H1 (cell line): Measurements from ENCODE around the gene CTBP2. TPM values are rescaled to one million over a fixed set of nuclear protein-coding genes. Genes with fewer than 3 reads are reported as not detected.

Source experiments
- ASH2L ChIP-seq: fragments of 200-600, 300-600 bp; sonication (generic); IDR thresholded peaks from one replicate; pipeline ENCODE4 v1.7.1; 2017; ENCODE audit warnings: low read length
- BCL11A ChIP-seq, 2 experiments: IDR thresholded peaks; one replicate each; pipeline ENCODE4 v1.6.1; 2011; ENCODE audit warnings: low read depth in 2 of 2, low read length in 2 of 2, mild to moderate bottlenecking in 2 of 2
- CBX8 ChIP-seq: fragments of 300-800, 300-1000 bp; sonication (generic); IDR thresholded peaks from 2 replicates; pipeline ENCODE4 v1.7.1; 2016; ENCODE audit warnings: low read depth, low read length, borderline replicate concordance
- CEBPB ChIP-seq: IDR thresholded peaks from 2 replicates; pipeline ENCODE4 v1.6.1; 2012; ENCODE audit warnings: low read depth, low read length
- CHD1 ChIP-seq: IDR thresholded peaks from 2 replicates; pipeline ENCODE4 v1.6.1; 2012; ENCODE audit warnings: low read depth, low read length, improper control_type of control experiment
- CTCF ChIP-seq, 3 experiments: IDR thresholded peaks; 1 replicate in 2 of 3; 2 replicates in 1 of 3; pipeline versions ENCODE4 v1.5.1 to v1.6.1; 2011; ENCODE audit warnings: low read length in 3 of 3, mild to moderate bottlenecking in 3 of 3, inconsistent platforms in 2 of 3, low read depth in 1 of 3, moderate library complexity in 1 of 3; ENCODE audit not compliant: insufficient read depth in 1 of 3; ENCODE audit errors: control extremely low read depth in 1 of 3
- EZH2 ChIP-seq: fragments of 200-600 bp; sonication (generic); IDR thresholded peaks from 2 replicates; pipeline ENCODE4 v1.7.1; 2012; ENCODE audit warnings: low read depth, mild to moderate bottlenecking, moderate library complexity, low read length, inconsistent platforms; ENCODE audit not compliant: severe bottlenecking
- GABPA ChIP-seq: IDR thresholded peaks from 2 replicates; pipeline ENCODE4 v1.6.1; 2011; ENCODE audit warnings: mild to moderate bottlenecking, low read length, moderate library complexity, borderline replicate concordance; ENCODE audit not compliant: insufficient read depth
- GTF2F1 ChIP-seq: IDR thresholded peaks from 2 replicates; pipeline ENCODE4 v1.6.1; 2012; ENCODE audit warnings: low read depth, low read length, improper control_type of control experiment, borderline replicate concordance
- JUN ChIP-seq: IDR thresholded peaks from 2 replicates; pipeline ENCODE4 v1.6.1; 2011; ENCODE audit warnings: low read depth, mild to moderate bottlenecking, improper control_type of control experiment, low read length
- KDM5A ChIP-seq: fragments of 200-600 bp; IDR thresholded peaks from 2 replicates; pipeline ENCODE4 v1.7.1; 2012; ENCODE audit warnings: mild to moderate bottlenecking, low read length, inconsistent platforms, mixed read lengths
- MAFK ChIP-seq: IDR thresholded peaks from 2 replicates; pipeline ENCODE4 v1.6.1; 2012; ENCODE audit warnings: low read depth, mild to moderate bottlenecking, improper control_type of control experiment, low read length
- NANOG ChIP-seq: IDR thresholded peaks from 2 replicates; pipeline ENCODE4 v1.6.1; 2011; ENCODE audit warnings: low read length, low read depth, mild to moderate bottlenecking, inconsistent platforms; ENCODE audit not compliant: insufficient read depth, poor library complexity, severe bottlenecking
- PHF8 ChIP-seq: fragments of 200-600 bp; sonication (generic); conservative IDR thresholded peaks from 2 replicates; pipeline ENCODE4 v1.7.1; 2012; ENCODE audit warnings: low read depth, mild to moderate bottlenecking, inconsistent platforms, low read length, moderate library complexity
- SIN3A ChIP-seq, 2 experiments: IDR thresholded peaks in 1 of 2; conservative IDR thresholded peaks in 1 of 2; 2 replicates each; pipeline ENCODE4 v1.6.1; 2011 to 2012; ENCODE audit warnings: low read length in 2 of 2, improper control_type of control experiment in 1 of 2, low read depth in 1 of 2, mild to moderate bottlenecking in 1 of 2
- SP1 ChIP-seq: IDR thresholded peaks from 2 replicates; pipeline ENCODE4 v1.6.1; 2011; ENCODE audit warnings: low read depth, low read length
- SUZ12 ChIP-seq: fragments of 200-600 bp; sonication (generic); IDR thresholded peaks from 2 replicates; pipeline ENCODE4 v1.6.1; 2012; ENCODE audit warnings: mild to moderate bottlenecking, inconsistent platforms, low read length, moderate library complexity, mixed read lengths
- TAF1 ChIP-seq: IDR thresholded peaks from 2 replicates; pipeline ENCODE4 v1.6.1; 2011; ENCODE audit warnings: mild to moderate bottlenecking, low read depth, low read length
- TAF7 ChIP-seq: optimal IDR thresholded peaks from 2 replicates; pipeline ENCODE3; 2011; ENCODE audit warnings: low read depth, mild to moderate bottlenecking, inconsistent platforms, low read length, moderate library complexity, borderline replicate concordance
- YY1 ChIP-seq: IDR thresholded peaks from 2 replicates; pipeline ENCODE4 v1.6.1; 2011; ENCODE audit warnings: low read depth, mild to moderate bottlenecking, low read length
- polyA plus RNA-seq, 7 experiments: library from polyadenylated mRNA; depleted of rRNA in 3 of 7; stranded (reverse) in 5 of 7; unstranded in 2 of 7; fragments of >200 nt in 5 of 7; fragments of 200-250 nt in 2 of 7; gene quantifications; 1 replicate in 5 of 7; 2 replicates in 1 of 7; 4 replicates in 1 of 7; pipeline versions ENCODE4 v1.2.1 to v1.2.3, GENCODE V29; 2011 to 2013; ENCODE audit warnings: missing spikeins in 2 of 7, mixed read lengths in 2 of 7
- total RNA-seq: library from RNA; stranded (reverse); fragmentation: NEBNext Ultra II Directional; extraction: Animal tissue kit (Norgen Biotek cat#: 25700); gene quantifications from 2 replicates; pipeline ENCODE4 v1.2.1, GENCODE V29; 2021
- TF ChIP-seq, protein P1 (sequence below): IDR thresholded peaks from 2 replicates; pipeline ENCODE4 v1.6.1; 2011; ENCODE audit warnings: low read depth, mild to moderate bottlenecking, low read length; ENCODE audit not compliant: insufficient read depth
- TF ChIP-seq, protein P2 (sequence below): IDR thresholded peaks from 2 replicates; pipeline ENCODE4 v1.6.1; 2011; ENCODE audit warnings: low read length, improper control_type of control experiment

Gene CTBP2
- total and polyA plus RNA-seq, 2 of the 8 experiments (the other 6 are each of a cell fraction or from before 2014, with no cell fraction given): 208 to 221 TPM

DNA sequence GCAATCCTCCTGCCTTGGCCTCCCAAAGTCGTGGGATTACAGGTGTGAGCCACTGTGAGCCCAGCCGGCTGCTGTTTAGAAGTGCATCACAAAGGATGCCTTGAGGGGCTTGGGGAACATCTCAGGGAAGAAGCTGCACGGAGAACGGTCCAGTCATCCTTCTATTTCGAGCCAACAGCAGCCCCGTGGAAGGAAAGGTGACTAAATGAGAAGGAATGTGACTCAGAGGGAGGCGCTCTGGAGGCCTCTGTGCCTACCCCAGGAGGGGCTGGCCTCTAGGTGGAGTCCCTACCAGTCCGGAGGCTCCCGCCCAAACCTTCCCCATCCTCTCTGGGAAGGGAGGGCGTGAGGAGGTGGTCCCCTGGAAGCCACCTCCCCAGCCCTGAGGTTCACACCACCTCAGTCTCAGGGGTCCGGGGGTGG is 76.2 kb downstream of the CTBP2 start (continued):
- TF ChIP-seq, protein P1, sequence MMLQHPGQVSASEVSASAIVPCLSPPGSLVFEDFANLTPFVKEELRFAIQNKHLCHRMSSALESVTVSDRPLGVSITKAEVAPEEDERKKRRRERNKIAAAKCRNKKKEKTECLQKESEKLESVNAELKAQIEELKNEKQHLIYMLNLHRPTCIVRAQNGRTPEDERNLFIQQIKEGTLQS: no peak
- TF ChIP-seq GTF2F1 (no peak), SIN3A (conservative IDR thresholded peaks at IDR 0.05 in 1 of 2, IDR thresholded peaks at IDR 0.05 in 1 of 2; ENCODE audit: low read depth in 1 of 2, low read length in 2 of 2) (no peak), MAFK (no peak), CTCF (IDR thresholded peaks at IDR 0.05; ENCODE audit: control extremely low read depth in 1 of 3, insufficient read depth in 1 of 3, low read depth in 1 of 3, low read length in 3 of 3) (peak in 2 of 3 experiments; percentile 22 to 24; a peak in 2 of 4 replicates), SP1 (no peak), NANOG (no peak), BCL11A (IDR thresholded peaks at IDR 0.05; ENCODE audit: low read depth in 2 of 2, low read length in 2 of 2) (no peak), CEBPB (no peak), ASH2L (no peak), EZH2 (no peak), KDM5A (no peak), GABPA (no peak), CBX8 (no peak), TAF7 (no peak), CHD1 (no peak), SUZ12 (no peak), JUN (peak; percentile 75; the same call in 1 of the 2 replicates), YY1 (no peak), TAF1 (no peak), PHF8 (no peak)
- TF ChIP-seq, protein P2, sequence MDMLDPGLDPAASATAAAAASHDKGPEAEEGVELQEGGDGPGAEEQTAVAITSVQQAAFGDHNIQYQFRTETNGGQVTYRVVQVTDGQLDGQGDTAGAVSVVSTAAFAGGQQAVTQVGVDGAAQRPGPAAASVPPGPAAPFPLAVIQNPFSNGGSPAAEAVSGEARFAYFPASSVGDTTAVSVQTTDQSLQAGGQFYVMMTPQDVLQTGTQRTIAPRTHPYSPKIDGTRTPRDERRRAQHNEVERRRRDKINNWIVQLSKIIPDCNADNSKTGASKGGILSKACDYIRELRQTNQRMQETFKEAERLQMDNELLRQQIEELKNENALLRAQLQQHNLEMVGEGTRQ: no peak
